ENCODE measurements around the gene MGAT4A. TPM values are rescaled to one million over a fixed set of nuclear protein-coding genes. Genes with fewer than 3 reads are reported as not detected.
"Not testable (repeated sequence)": the region's sequence is repeated elsewhere in the genome, so short reads cannot be mapped to it uniquely, and the experiment has no call there.

The MGAT4A gene
- total RNA-seq, 3 donors from 2014 or later (not counting 1 experiment from before 2014, with no cell fraction given) = 91.6 to 114 (median 96.4) TPM

GRCh38 chr2:98604547-98604946 is 126.4 kb downstream of the MGAT4A start:
- no peaks in the 10 kb centered on the region for H3K9me3 Mint-ChIP-seq
- no peaks in the 10 kb centered on the region for H3K36me3 Mint-ChIP-seq
- peak overlapping the region; percentile 88 to 97 for H3K27ac Mint-ChIP-seq
- intact Hi-C loops (cut with micrococcal nuclease) = no loop called here
- no peak overlapping the region for H3K4me3 ChIP-seq (ENCODE audit: low read length)
- H3K4me3 Mint-ChIP-seq = no peak overlapping the region
- H3K9me3 ChIP-seq (ENCODE audit: control insufficient read depth, insufficient read depth, low read length) = no peaks in the 10 kb centered on the region
- TF ChIP-seq CTCF (IDR thresholded peaks at IDR 0.05) = no peak
- H3K27me3 ChIP-seq (ENCODE audit: control insufficient read depth, insufficient read depth, low read length) = no peaks in the 10 kb centered on the region
- H3K4me1 ChIP-seq (ENCODE audit: control insufficient read depth, insufficient read depth, low read length) = peaks cover 25% of the 10 kb centered on the region
- 72% methylated on average over 2 of the region's 2 CpGs for WGBS (ENCODE audit: insufficient coverage)
- no peak overlapping the region for H3K27ac ChIP-seq (ENCODE audit: low read length)
- no peak for ATAC-seq
- H3K4me1 Mint-ChIP-seq = peaks cover 36 to 46% of the 10 kb centered on the region in 2 donors
- DNase-seq = no peak
- H3K36me3 ChIP-seq (ENCODE audit: control insufficient read depth, insufficient read depth, low read length) = peaks cover 28% of the 10 kb centered on the region
- no peaks in the 10 kb centered on the region for H3K27me3 Mint-ChIP-seq (ENCODE audit: low read depth in 2 of 2)

- Mint-ChIP-seq H3K4me1 (peaks cover 21 to 28% of the 10 kb centered on the region in 2 donors), H3K36me3 (peaks cover 2% of the 10 kb centered on the region), H3K4me3 (no peak overlapping the region), H3K27ac (peak overlapping the region; percentile 43 to 49), H3K27me3 (ENCODE audit: low read depth in 2 of 2) (no peaks in the 10 kb centered on the region), H3K9me3 (no peaks in the 10 kb centered on the region)
- 91% methylated on average over 3 of the region's 3 CpGs for WGBS (ENCODE audit: insufficient coverage)
- Histone ChIP-seq H3K27me3 (ENCODE audit: control insufficient read depth, insufficient read depth, low read length) (no peaks in the 10 kb centered on the region), H3K27ac (ENCODE audit: low read length) (peak overlapping the region; percentile 11), H3K36me3 (ENCODE audit: control insufficient read depth, insufficient read depth, low read length) (peaks cover 39% of the 10 kb centered on the region), H3K4me3 (ENCODE audit: low read length) (no peak overlapping the region), H3K4me1 (ENCODE audit: control insufficient read depth, insufficient read depth, low read length) (peaks cover 6% of the 10 kb centered on the region), H3K9me3 (ENCODE audit: control insufficient read depth, insufficient read depth, low read length) (no peaks in the 10 kb centered on the region)
- ATAC-seq = peak; percentile 54 to 83 (median 70)
- peak; percentile 14 for TF ChIP-seq CTCF (IDR thresholded peaks at IDR 0.05)
- intact Hi-C loops (cut with micrococcal nuclease) = no loop called here
- peak in 1 of 2 donors; percentile 42 for DNase-seq
Measured at GRCh38 chr2:98601532-98602132, 129.3 kb downstream of the MGAT4A start.

GRCh38 chr2:98598781-98599428 is 132.0 kb downstream of the MGAT4A start:
- Histone ChIP-seq H3K27ac (ENCODE audit: low read length) (no peak overlapping the region), H3K4me3 (ENCODE audit: low read length) (no peak overlapping the region), H3K36me3 (ENCODE audit: control insufficient read depth, insufficient read depth, low read length) (peaks cover 40% of the 10 kb centered on the region), H3K9me3 (ENCODE audit: control insufficient read depth, insufficient read depth, low read length) (no peaks in the 10 kb centered on the region), H3K27me3 (ENCODE audit: control insufficient read depth, insufficient read depth, low read length) (no peaks in the 10 kb centered on the region), H3K4me1 (ENCODE audit: control insufficient read depth, insufficient read depth, low read length) (no peaks in the 10 kb centered on the region)
- Mint-ChIP-seq H3K27me3 (ENCODE audit: low read depth in 2 of 2) (no peaks in the 10 kb centered on the region), H3K4me3 (no peak overlapping the region), H3K27ac (peak overlapping the region; percentile 70 to 73), H3K4me1 (peaks cover 8 to 12% of the 10 kb centered on the region in 2 donors), H3K36me3 (peaks cover 9% of the 10 kb centered on the region), H3K9me3 (peaks cover 0 to 1% of the 10 kb centered on the region in 2 donors)
- DNase-seq (no peak), ATAC-seq (no peak)
- WGBS (ENCODE audit: insufficient coverage) = no CpG with 5 or more reads among the region's 1 CpG
- intact Hi-C loops (cut with micrococcal nuclease) = no loop called here
- no peak for TF ChIP-seq CTCF (IDR thresholded peaks at IDR 0.05)

- peaks cover 48% of the 10 kb centered on the region for H3K36me3 ChIP-seq (ENCODE audit: control insufficient read depth, insufficient read depth, low read length)
- H3K27ac Mint-ChIP-seq; H3K27me3 ChIP-seq (ENCODE audit: control insufficient read depth, insufficient read depth, low read length); H3K4me1 ChIP-seq (ENCODE audit: control insufficient read depth, insufficient read depth, low read length); DNase-seq; intact Hi-C loops (cut with micrococcal nuclease); H3K27ac ChIP-seq (ENCODE audit: low read length); H3K9me3 ChIP-seq (ENCODE audit: control insufficient read depth, insufficient read depth, low read length); H3K27me3 Mint-ChIP-seq (ENCODE audit: low read depth in 2 of 2); H3K4me3 ChIP-seq (ENCODE audit: low read length); ATAC-seq; H3K9me3 Mint-ChIP-seq; H3K4me3 Mint-ChIP-seq: not testable (repeated sequence)
- Mint-ChIP-seq H3K4me1 (peaks cover 26 to 33% of the 10 kb centered on the region in 2 donors), H3K36me3 (peaks cover 26% of the 10 kb centered on the region)
- no CpG with 5 or more reads among the region's 4 CpGs for WGBS (ENCODE audit: insufficient coverage)
Measured at GRCh38 chr2:98594665-98595064, 136.3 kb downstream of the MGAT4A start.

Measured in natural killer cell (primary cell).